Nephron progenitor cell (in vitro differentiated cells): ENCODE data around the gene CCDC80.
A peak's percentile ranks its signal among the peaks of the same experiment; 100 is the strongest.

Experiments used
- DNase-seq: peaks from one replicate; pipeline ENCODE4 v3.0.0; 2021
- H3K27ac Mint-ChIP-seq: 2 replicates; pipeline ENCODE4 v1.8.0; 2021; ENCODE audit warnings: mild to moderate bottlenecking, moderate library complexity, mixed read lengths
- H3K27me3 Mint-ChIP-seq: 2 replicates; pipeline ENCODE4 v1.8.0; 2021; ENCODE audit warnings: mild to moderate bottlenecking, low read depth, mixed read lengths; ENCODE audit not compliant: poor library complexity
- H3K36me3 Mint-ChIP-seq: 2 replicates; pipeline ENCODE4 v1.8.0; 2021; ENCODE audit warnings: low read depth, mixed read lengths
- H3K4me1 Mint-ChIP-seq: 2 replicates; pipeline ENCODE4 v1.8.0; 2021; ENCODE audit warnings: mixed read lengths
- H3K4me3 Mint-ChIP-seq: 2 replicates; pipeline ENCODE4 v1.8.0; 2021; ENCODE audit warnings: mild to moderate bottlenecking, moderate library complexity, mixed read lengths
- H3K9me3 Mint-ChIP-seq: 2 replicates; pipeline ENCODE4 v1.8.0; 2021; ENCODE audit warnings: mild to moderate bottlenecking, moderate library complexity, mixed read lengths
- CTCF ChIP-seq: fragments of 200-600 bp; sonication (generic); IDR thresholded peaks from 2 replicates; pipeline ENCODE4 v1.5.0; 2021; ENCODE audit warnings: antibody characterized with exemption

The CCDC80 gene

GRCh38 chr3:112617285-112617684 is 23.7 kb downstream of the CCDC80 start:
- H3K9me3 Mint-ChIP-seq: no peaks in the 10 kb centered on the region
- H3K27ac Mint-ChIP-seq: peak overlapping the region; percentile 62
- no peaks in the 10 kb centered on the region for H3K27me3 Mint-ChIP-seq
- TF ChIP-seq CTCF: no peak
- no peak overlapping the region for H3K4me3 Mint-ChIP-seq
- H3K4me1 Mint-ChIP-seq: peaks cover 19% of the 10 kb centered on the region
- DNase-seq: no peak
- H3K36me3 Mint-ChIP-seq: peaks cover 83% of the 10 kb centered on the region

GRCh38 chr3:112615989-112616731 is 24.8 kb downstream of the CCDC80 start:
- Mint-ChIP-seq H3K4me3 (no peak overlapping the region), H3K27me3 (no peaks in the 10 kb centered on the region), H3K9me3 (no peaks in the 10 kb centered on the region), H3K36me3 (peaks cover 75% of the 10 kb centered on the region), H3K4me1 (peaks cover 19% of the 10 kb centered on the region), H3K27ac (peak overlapping the region; percentile 88)
- DNase-seq: no peak
- TF ChIP-seq CTCF: no peak

GRCh38 chr3:112611752-112612515 is 29.0 kb downstream of the CCDC80 start:
- Mint-ChIP-seq H3K4me1 (peaks cover 26% of the 10 kb centered on the region), H3K36me3 (peaks cover 70% of the 10 kb centered on the region), H3K9me3 (no peaks in the 10 kb centered on the region), H3K27ac (peak overlapping the region; percentile 86), H3K4me3 (no peak overlapping the region), H3K27me3 (no peaks in the 10 kb centered on the region)
- TF ChIP-seq CTCF: no peak
- no peak for DNase-seq

GRCh38 chr3:112610121-112610520 is 30.8 kb downstream of the CCDC80 start:
- no peak for TF ChIP-seq CTCF
- Mint-ChIP-seq H3K36me3 (peaks cover 66% of the 10 kb centered on the region), H3K4me3 (no peak overlapping the region), H3K27me3 (no peaks in the 10 kb centered on the region), H3K4me1 (peaks cover 13% of the 10 kb centered on the region), H3K9me3 (no peaks in the 10 kb centered on the region), H3K27ac (peak overlapping the region; percentile 3)
- no peak for DNase-seq

- Mint-ChIP-seq H3K4me1 (peaks cover 13% of the 10 kb centered on the region), H3K27ac (peak overlapping the region; percentile 36), H3K36me3 (peaks cover 63% of the 10 kb centered on the region), H3K27me3 (no peaks in the 10 kb centered on the region), H3K4me3 (no peak overlapping the region), H3K9me3 (no peaks in the 10 kb centered on the region)
- no peak for TF ChIP-seq CTCF
- no peak for DNase-seq
These were observed 33.1 kb downstream of the CCDC80 start for GRCh38 chr3:112607863-112608262.
